HCT116 (cell line): ENCODE data around the gene WDSUB1. TPM values are rescaled to one million over a fixed set of nuclear protein-coding genes. Genes with fewer than 3 reads are reported as not detected.

Experiments
- ATAC-seq: fragments of 200-7000 bp; cut with Tn5 transposase; 2 replicates; pipeline ENCODE4 v1.9.1; 2020; ENCODE audit warnings: mild to moderate bottlenecking, moderate library complexity
- BruUV-seq: library from RNA; stranded (reverse); fragments of 400-500 nt; replicated peaks from 2 replicates; lab custom pipeline; 2021; lab: Mats Ljungman, UMichigan
- CTCF ChIA-PET: fragments of 300-600 bp; sonication (Branson Sonifier 250); formaldehyde crosslinking; loops from one replicate; lab custom pipeline; 2021; ENCODE audit warnings: antibody characterized with exemption; lab: Charles Lee
- POLR2A ChIA-PET: fragments of 300-600, 350-600 bp; sonication (Branson Sonifier 250); formaldehyde crosslinking; loops from one replicate; lab custom pipeline; 2021; ENCODE audit warnings: antibody characterized with exemption; lab: Charles Lee
- RAD21 ChIA-PET, 2 experiments: fragments of 300-600 bp; sonication (Branson Sonifier 250); formaldehyde crosslinking; loops; one replicate each; lab custom pipeline; 2023; ENCODE audit warnings: low total read pairs in 2 of 2; ENCODE audit not compliant: uncharacterized antibody in 2 of 2, unreplicated experiment in 2 of 2, low non-redundant PET in 1 of 2; lab: Charles Lee
- DNase-seq: peaks from one replicate; pipeline ENCODE4 v3.0.0-alpha.2; 2010; ENCODE audit warnings: low read depth, low spot score
- H2AFZ ChIP-seq: fragments of 200-600 bp; shearing (Covaris generic), sonication (generic); 2 replicates; pipeline ENCODE4 v1.6.1; 2017; ENCODE audit warnings: low read depth, mixed run types, mixed read lengths, antibody characterized with exemption, low read length; ENCODE audit not compliant: poor library complexity, severe bottlenecking
- H3K27ac ChIP-seq: 2 replicates; pipeline ENCODE4 v1.5.1; 2012; ENCODE audit warnings: low read depth, low read length
- H3K27me3 ChIP-seq: fragments of 200-600 bp; sonication (generic); 2 replicates; pipeline ENCODE4 v1.6.1; 2016; ENCODE audit warnings: mixed run types, low read length, mixed read lengths; ENCODE audit not compliant: insufficient read depth
- H3K36me3 ChIP-seq, 2 experiments: fragments of 200-500 bp in 1 of 2; fragments of 200-600 bp in 1 of 2; sonication (Bioruptor generic) in 1 of 2; sonication (generic) in 1 of 2; 2 replicates each; pipeline versions ENCODE4 v1.5.1 to v1.6.1; 2014 to 2016; ENCODE audit warnings: low read length in 2 of 2, inconsistent platforms in 1 of 2, mixed read lengths in 1 of 2, mixed run types in 1 of 2; ENCODE audit not compliant: insufficient read depth in 2 of 2, control insufficient read depth in 1 of 2
- H3K4me1 ChIP-seq, 2 experiments: fragments of 200-600 bp in 1 of 2; sonication (generic) in 1 of 2; 2 replicates each; pipeline versions ENCODE4 v1.5.1 to v1.6.1; 2012 to 2017; ENCODE audit warnings: low read length in 2 of 2, inconsistent platforms in 1 of 2, mild to moderate bottlenecking in 1 of 2, mixed read lengths in 1 of 2, mixed run types in 1 of 2, moderate library complexity in 1 of 2; ENCODE audit not compliant: insufficient read depth in 2 of 2, control insufficient read depth in 1 of 2
- H3K4me2 ChIP-seq: fragments of 200-600 bp; sonication (generic); 2 replicates; pipeline ENCODE4 v1.6.1; 2017; ENCODE audit warnings: mixed run types, low read length, mixed read lengths
- H3K4me3 ChIP-seq, 2 experiments: fragments of 200-600 bp in 1 of 2; sonication (generic) in 1 of 2; replicated peaks in 1 of 2; 2 replicates each; pipeline ENCODE4 v1.5.1; 2011 to 2016; ENCODE audit warnings: low read length in 2 of 2, control low read depth in 1 of 2, low read depth in 1 of 2, mild to moderate bottlenecking in 1 of 2, mixed read lengths in 1 of 2, mixed run types in 1 of 2
- H3K79me2 ChIP-seq: fragments of 200-600 bp; sonication (generic); 2 replicates; pipeline ENCODE4 v1.6.1; 2017; ENCODE audit warnings: mild to moderate bottlenecking, mixed run types, low read length, moderate library complexity, mixed read lengths; ENCODE audit not compliant: insufficient read depth
- H3K9ac ChIP-seq: fragments of 200-600 bp; sonication (generic); 2 replicates; pipeline ENCODE4 v1.6.1; 2016; ENCODE audit warnings: low read length, mixed read lengths
- H3K9me2 ChIP-seq: fragments of 200-600 bp; sonication (generic), shearing (Covaris generic); 2 replicates; pipeline ENCODE4 v1.6.1; 2017; ENCODE audit warnings: mixed run types, mild to moderate bottlenecking, moderate library complexity; ENCODE audit not compliant: insufficient read depth
- H3K9me3 ChIP-seq, 2 experiments: fragments of 200-500 bp in 1 of 2; fragments of 200-600 bp in 1 of 2; sonication (Bioruptor generic) in 1 of 2; sonication (generic) in 1 of 2; 2 replicates each; pipeline ENCODE4 v1.6.1; 2014 to 2017; ENCODE audit warnings: low read length in 2 of 2, mixed read lengths in 2 of 2, inconsistent platforms in 1 of 2, low read depth in 1 of 2, mild to moderate bottlenecking in 1 of 2, mixed run types in 1 of 2, moderate library complexity in 1 of 2; ENCODE audit not compliant: control insufficient read depth in 1 of 2, insufficient read depth in 1 of 2
- H4K20me1 ChIP-seq: fragments of 200-600 bp; sonication (generic), shearing (Covaris generic); 2 replicates; pipeline ENCODE4 v1.6.1; 2017; ENCODE audit warnings: mixed run types, mild to moderate bottlenecking, moderate library complexity; ENCODE audit not compliant: insufficient read depth
- CEBPB ChIP-seq: IDR thresholded peaks from 2 replicates; pipeline ENCODE4 v1.6.1; 2012; ENCODE audit warnings: low read depth
- EGR1 ChIP-seq: IDR thresholded peaks from 2 replicates; pipeline ENCODE4 v1.6.1; 2012; ENCODE audit warnings: low read depth
- ELF1 ChIP-seq: IDR thresholded peaks from 2 replicates; pipeline ENCODE4 v1.6.1; 2012; ENCODE audit warnings: low read depth, borderline replicate concordance
- EZH2 ChIP-seq: fragments of 200-600 bp; sonication (generic); IDR thresholded peaks from 2 replicates; pipeline ENCODE4 v1.6.1; 2017; ENCODE audit warnings: antibody characterized with exemption, mixed run types
- FOSL1 ChIP-seq: IDR thresholded peaks from 2 replicates; pipeline ENCODE4 v1.6.1; 2012; ENCODE audit warnings: low read depth
- JUND ChIP-seq: IDR thresholded peaks from 2 replicates; pipeline ENCODE4 v1.6.1; 2012
- POLR2AphosphoS5 ChIP-seq: IDR thresholded peaks from 2 replicates; pipeline ENCODE4 v1.6.1; 2011; ENCODE audit warnings: mild to moderate bottlenecking, low read depth, low read length, moderate library complexity
- RAD21 ChIP-seq: IDR thresholded peaks from 2 replicates; pipeline ENCODE4 v1.6.1; 2012; ENCODE audit warnings: low read depth, mild to moderate bottlenecking
- SIN3A ChIP-seq: IDR thresholded peaks from 2 replicates; pipeline ENCODE4 v1.6.1; 2012; ENCODE audit warnings: low read depth
- SRF ChIP-seq: IDR thresholded peaks from 2 replicates; pipeline ENCODE4 v1.6.1; 2012; ENCODE audit warnings: low read depth
- TCF7L2 ChIP-seq: IDR thresholded peaks from 2 replicates; pipeline ENCODE4 v1.7.0; 2011; ENCODE audit warnings: borderline replicate concordance, inconsistent platforms; ENCODE audit not compliant: insufficient read depth, insufficient read length; ENCODE audit errors: extremely low read depth
- ZNF274 ChIP-seq: fragments of 200-500 bp; sonication (Bioruptor generic); IDR thresholded peaks from 2 replicates; pipeline ENCODE4 v1.6.1; 2014; ENCODE audit warnings: mild to moderate bottlenecking, low read depth, low read length, inconsistent platforms
- intact Hi-C: fragments of 100-400 bp; cut with micrococcal nuclease; formaldehyde crosslinking; loops from 2 replicates; pipeline ENCODE4 v1.10.0; 2022
- total RNA-seq: library from RNA; stranded (reverse); gene quantifications from one replicate; pipeline ENCODE4 v1.2.1, GENCODE V29; 2021; ENCODE audit not compliant: unreplicated experiment
- TF ChIP-seq, protein P1 (sequence below): IDR thresholded peaks from 2 replicates; pipeline ENCODE4 v1.6.1; 2011; ENCODE audit warnings: mild to moderate bottlenecking, low read length, moderate library complexity; ENCODE audit not compliant: insufficient replicate concordance; ENCODE audit errors: extremely low read depth

WDSUB1 gene
- total RNA-seq, 1 experiment from 2014 or later: 8.8 TPM

DNA sequence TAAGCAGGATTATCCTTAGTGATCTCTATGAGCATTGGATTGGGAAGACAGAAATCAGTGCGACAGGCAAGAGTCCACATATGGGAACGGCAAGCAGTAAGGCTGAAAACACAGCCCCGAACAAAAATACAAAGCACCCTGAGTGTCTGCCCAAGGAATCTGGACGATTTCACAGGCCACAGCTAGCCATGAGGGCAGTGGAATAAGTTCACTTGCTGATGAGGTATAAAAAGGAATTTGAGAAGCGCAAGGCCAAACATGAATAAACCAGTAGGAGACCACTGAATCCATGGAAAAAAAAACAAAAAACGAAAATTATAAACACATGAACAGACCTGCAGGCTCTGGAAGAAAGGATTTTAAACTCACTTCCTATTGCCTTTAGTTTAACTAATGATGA is 24.3 kb downstream of the WDSUB1 start:
- no TSS peak for BruUV-seq
- DNase-seq (no peak), ATAC-seq (no peak)
- Histone ChIP-seq H3K4me3 (no peak overlapping the region), H3K79me2 (no peaks in the 10 kb centered on the region), H3K4me1 (peaks cover 9 to 11% of the 10 kb centered on the region in 2 experiments), H3K36me3 (no peaks in the 10 kb centered on the region), H3K4me2 (no peak overlapping the region), H4K20me1 (no peaks in the 10 kb centered on the region), H3K9me2 (no peaks in the 10 kb centered on the region), H2AFZ (no peak overlapping the region), H3K9ac (no peak overlapping the region), H3K27me3 (no peaks in the 10 kb centered on the region), H3K9me3 (no peaks in the 10 kb centered on the region), H3K27ac (no peak overlapping the region)
- intact Hi-C loops: no loop called here
- TF ChIP-seq EZH2 (no peak), POLR2AphosphoS5 (no peak), EGR1 (no peak), ZNF274 (no peak), FOSL1 (no peak), SIN3A (no peak), RAD21 (no peak), ELF1 (no peak), SRF (no peak), CEBPB (no peak), JUND (no peak), TCF7L2 (no peak)
- TF ChIP-seq, protein P1, sequence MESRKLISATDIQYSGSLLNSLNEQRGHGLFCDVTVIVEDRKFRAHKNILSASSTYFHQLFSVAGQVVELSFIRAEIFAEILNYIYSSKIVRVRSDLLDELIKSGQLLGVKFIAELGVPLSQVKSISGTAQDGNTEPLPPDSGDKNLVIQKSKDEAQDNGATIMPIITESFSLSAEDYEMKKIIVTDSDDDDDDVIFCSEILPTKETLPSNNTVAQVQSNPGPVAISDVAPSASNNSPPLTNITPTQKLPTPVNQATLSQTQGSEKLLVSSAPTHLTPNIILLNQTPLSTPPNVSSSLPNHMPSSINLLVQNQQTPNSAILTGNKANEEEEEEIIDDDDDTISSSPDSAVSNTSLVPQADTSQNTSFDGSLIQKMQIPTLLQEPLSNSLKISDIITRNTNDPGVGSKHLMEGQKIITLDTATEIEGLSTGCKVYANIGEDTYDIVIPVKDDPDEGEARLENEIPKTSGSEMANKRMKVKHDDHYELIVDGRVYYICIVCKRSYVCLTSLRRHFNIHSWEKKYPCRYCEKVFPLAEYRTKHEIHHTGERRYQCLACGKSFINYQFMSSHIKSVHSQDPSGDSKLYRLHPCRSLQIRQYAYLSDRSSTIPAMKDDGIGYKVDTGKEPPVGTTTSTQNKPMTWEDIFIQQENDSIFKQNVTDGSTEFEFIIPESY: no peak
- CTCF ChIA-PET: no interaction called here
- POLR2A ChIA-PET: no interaction called here
- RAD21 ChIA-PET: interaction anchor here in 1 of 2 experiments (0.7 kb wide), 1 partner anchor 353 kb away, joined by 3 read pairs; no protein-coding TSS in a partner anchor
